ENCODE results near the gene COBL.

- TF ChIP-seq CTCF (IDR thresholded peaks at IDR 0.05) (no peak), EZH2 (IDR thresholded peaks at IDR 0.05) (no peak)
Observed at GRCh38 chr7:51148216-51148615, 168.4 kb downstream of the COBL start.
